Common myeloid progenitor, CD34-positive (primary cell): ENCODE measurements around the gene RUNX3.

ENCODE experiments used
- CTCF ChIA-PET: fragments of 350-600 bp; sonication (Branson Sonifier 250); formaldehyde crosslinking; loops from one replicate; lab custom pipeline; 2021; ENCODE audit warnings: antibody characterized with exemption; lab: Charles Lee
- POLR2A ChIA-PET: fragments of 350-600 bp; sonication (Branson Sonifier 250); formaldehyde crosslinking; loops from one replicate; lab custom pipeline; 2021; ENCODE audit warnings: antibody characterized with exemption; lab: Charles Lee
- DNase-seq, 3 donors: peaks; one replicate each; pipeline versions ENCODE4 v3.0.0 to v3.0.0-alpha.2; 2013
- H3K27ac ChIP-seq, 2 experiments: 1 replicate in 1 of 2; 2 replicates in 1 of 2; pipeline ENCODE4 v1.7.0; 2013; ENCODE audit warnings: inconsistent platforms in 2 of 2, low read length in 2 of 2, mild to moderate bottlenecking in 2 of 2, low read depth in 1 of 2, moderate library complexity in 1 of 2; ENCODE audit not compliant: severe bottlenecking in 2 of 2, insufficient read depth in 1 of 2, poor library complexity in 1 of 2
- H3K27me3 ChIP-seq, 5 experiments: replicated peaks in 2 of 5; 1 replicate in 3 of 5; 2 replicates in 2 of 5; pipeline versions ENCODE4 v1.6.1 to v1.7.0; 2013; ENCODE audit warnings: low read length in 4 of 5, mild to moderate bottlenecking in 2 of 5, moderate library complexity in 2 of 5, inconsistent platforms in 1 of 5; ENCODE audit not compliant: insufficient read depth in 5 of 5, control insufficient read depth in 4 of 5
- H3K36me3 ChIP-seq, 4 experiments: 1 replicate in 2 of 4; 2 replicates in 2 of 4; pipeline versions ENCODE4 v1.6.1 to v1.7.0; 2013; ENCODE audit warnings: low read length in 3 of 4, control low read depth in 1 of 4, mild to moderate bottlenecking in 1 of 4; ENCODE audit not compliant: control insufficient read depth in 4 of 4, insufficient read depth in 4 of 4
- H3K4me1 ChIP-seq, 4 experiments: 1 replicate in 3 of 4; 2 replicates in 1 of 4; pipeline versions ENCODE4 v1.6.1 to v1.7.1; 2013; ENCODE audit warnings: low read length in 3 of 4, mild to moderate bottlenecking in 3 of 4, control low read depth in 1 of 4, inconsistent platforms in 1 of 4, moderate library complexity in 1 of 4; ENCODE audit not compliant: control insufficient read depth in 4 of 4, insufficient read depth in 4 of 4; ENCODE audit errors: control extremely low read depth in 1 of 4
- H3K4me3 ChIP-seq, 7 experiments: 1 replicate in 4 of 7; 2 replicates in 3 of 7; pipeline versions ENCODE4 v1.5.1 to v1.7.0; 2013; ENCODE audit warnings: mild to moderate bottlenecking in 7 of 7, low read length in 6 of 7, moderate library complexity in 6 of 7, inconsistent platforms in 2 of 7, low read depth in 2 of 7, control low read depth in 1 of 7; ENCODE audit not compliant: insufficient read depth in 4 of 7, control insufficient read depth in 1 of 7; ENCODE audit errors: extremely low read depth in 1 of 7
- H3K9me3 ChIP-seq, 5 experiments: 1 replicate in 4 of 5; 2 replicates in 1 of 5; pipeline versions ENCODE4 v1.6.1 to v1.7.1; 2013; ENCODE audit warnings: low read length in 4 of 5, mild to moderate bottlenecking in 2 of 5, inconsistent platforms in 1 of 5, low read depth in 1 of 5, moderate library complexity in 1 of 5; ENCODE audit not compliant: control insufficient read depth in 4 of 5, insufficient read depth in 2 of 5; ENCODE audit errors: control extremely low read depth in 1 of 5
- WGBS: methylation state at CpG from one replicate; pipeline ENCODE4 v1.1.5; 2013; ENCODE audit not compliant: insufficient coverage; 5-methylcytosine and 5-hydroxymethylcytosine counted together

The RUNX3 gene

GRCh38 chr1:24952413-24952841 is 22.4 kb upstream of the RUNX3 start:
- peak in 2 of 3 donors; percentile 29 to 30 for DNase-seq
- H3K9me3 ChIP-seq: no peaks in the 10 kb centered on the region
- no peaks in the 10 kb centered on the region for H3K27me3 ChIP-seq
- POLR2A ChIA-PET: no interaction called here
- WGBS: 0% methylated on average over 1 of the region's 5 CpGs
- peaks cover 4 to 93% (median 45%) of the 10 kb centered on the region in 4 experiments for H3K4me1 ChIP-seq
- CTCF ChIA-PET: interaction anchor here (0.5 to 5.0 kb wide), 7 partner anchors 11 to 147 kb away, joined by 3 to 19 read pairs (median 4); no protein-coding TSS in a partner anchor
- H3K36me3 ChIP-seq: no peaks in the 10 kb centered on the region
- no peak overlapping the region for H3K27ac ChIP-seq
- H3K4me3 ChIP-seq: no peak overlapping the region

DNA sequence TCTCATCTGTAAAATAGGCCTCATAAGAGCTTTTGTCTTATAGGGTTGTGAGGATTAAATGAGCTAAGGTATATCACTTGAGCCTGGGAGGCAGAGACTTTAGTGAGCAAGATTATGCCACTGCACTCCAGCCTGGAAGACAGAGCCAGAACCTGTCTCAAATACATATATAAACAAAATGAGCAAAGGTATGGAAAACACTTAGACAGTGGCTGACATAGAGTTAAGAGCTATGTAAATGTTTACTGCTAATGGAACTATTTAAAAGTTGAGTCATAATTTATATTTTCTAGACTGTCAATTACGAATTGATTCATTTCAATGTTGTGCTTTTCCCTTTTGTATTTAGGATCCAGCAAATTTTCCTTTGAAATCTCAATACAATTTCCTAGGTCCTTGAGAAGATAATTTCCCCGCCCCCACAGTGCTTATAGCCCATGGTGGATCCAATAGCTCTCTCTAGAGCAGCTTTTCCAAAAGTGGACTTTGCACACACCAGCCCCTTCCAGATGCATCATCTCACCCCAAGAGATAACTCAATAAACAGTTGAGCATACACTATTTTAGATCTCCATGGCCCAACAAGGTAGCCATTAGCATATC is 21.8 kb upstream of the RUNX3 start:
- POLR2A ChIA-PET: no interaction called here
- Histone ChIP-seq H3K4me3 (no peak overlapping the region), H3K27ac (no peak overlapping the region), H3K4me1 (peaks cover 4 to 93% (median 42%) of the 10 kb centered on the region in 4 experiments), H3K9me3 (no peaks in the 10 kb centered on the region), H3K27me3 (no peaks in the 10 kb centered on the region), H3K36me3 (no peaks in the 10 kb centered on the region)
- CTCF ChIA-PET: interaction anchor here (0.5 to 5.0 kb wide), 8 partner anchors 10 to 147 kb away, joined by 3 to 19 read pairs (median 4); no protein-coding TSS in a partner anchor
- 100% methylated on average over 1 of the region's 2 CpGs for WGBS
- no peak for DNase-seq

DNA sequence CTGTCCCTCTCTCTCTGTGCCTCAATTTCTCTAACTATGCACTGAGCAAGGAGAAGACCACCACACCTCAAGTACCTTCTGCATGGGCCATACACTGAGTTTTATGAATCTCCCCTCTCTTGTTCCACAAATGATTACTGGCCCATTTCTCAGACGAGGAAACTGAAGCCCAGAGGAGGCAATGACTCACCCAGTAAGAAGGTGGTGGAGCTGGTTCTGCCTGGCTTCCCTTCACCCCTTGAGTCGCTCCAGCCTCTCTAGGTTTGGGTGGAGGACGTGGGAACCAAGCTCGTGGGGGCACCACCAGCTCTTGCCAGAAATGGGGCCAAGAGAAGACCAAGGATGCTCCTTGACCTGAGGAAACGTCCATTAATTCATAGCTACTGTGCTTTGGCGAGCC is 21.3 kb upstream of the RUNX3 start:
- ChIA-PET CTCF (interaction anchor here (0.9 to 5.0 kb wide), 6 partner anchors 10 to 147 kb away, joined by 3 to 19 read pairs (median 4); no protein-coding TSS in a partner anchor), POLR2A (no interaction called here)
- 82% methylated on average over 6 of the region's 6 CpGs for WGBS
- Histone ChIP-seq H3K9me3 (no peaks in the 10 kb centered on the region), H3K4me3 (no peak overlapping the region), H3K27ac (no peak overlapping the region), H3K27me3 (no peaks in the 10 kb centered on the region), H3K36me3 (no peaks in the 10 kb centered on the region), H3K4me1 (peaks cover 4 to 93% (median 38%) of the 10 kb centered on the region in 4 experiments)
- no peak for DNase-seq

- ChIA-PET CTCF (interaction anchor here (5.0 kb wide), 1 partner anchor 87 kb away, joined by 19 read pairs; no protein-coding TSS in a partner anchor), POLR2A (no interaction called here)
- no peak for DNase-seq
- H3K27ac ChIP-seq: no peak overlapping the region
- no peaks in the 10 kb centered on the region for H3K36me3 ChIP-seq
- H3K4me1 ChIP-seq: peaks cover 4 to 84% (median 26%) of the 10 kb centered on the region in 4 experiments
- H3K27me3 ChIP-seq: no peaks in the 10 kb centered on the region
- H3K4me3 ChIP-seq: no peak overlapping the region
- WGBS: 98% methylated on average over 12 of the region's 12 CpGs
- no peaks in the 10 kb centered on the region for H3K9me3 ChIP-seq
Observed at GRCh38 chr1:24949331-24949881, 19.3 kb upstream of the RUNX3 start.

GRCh38 chr1:24948079-24948827 is 18.2 kb upstream of the RUNX3 start:
- CTCF ChIA-PET: interaction anchor here (0.6 to 2.1 kb wide), 6 partner anchors 16 to 151 kb away, joined by 3 to 10 read pairs (median 5); no protein-coding TSS in a partner anchor
- Histone ChIP-seq H3K36me3 (no peaks in the 10 kb centered on the region), H3K27me3 (no peaks in the 10 kb centered on the region), H3K9me3 (no peaks in the 10 kb centered on the region), H3K4me1 (peaks cover 4 to 72% (median 20%) of the 10 kb centered on the region in 4 experiments), H3K27ac (no peak overlapping the region), H3K4me3 (no peak overlapping the region)
- POLR2A ChIA-PET: interaction anchor here (1.6 kb wide), 1 partner anchor 88 kb away, joined by 3 read pairs; no protein-coding TSS in a partner anchor
- DNase-seq: peak in 2 of 3 donors; percentile 51 to 56
- 82% methylated on average over 7 of the region's 9 CpGs for WGBS

DNA sequence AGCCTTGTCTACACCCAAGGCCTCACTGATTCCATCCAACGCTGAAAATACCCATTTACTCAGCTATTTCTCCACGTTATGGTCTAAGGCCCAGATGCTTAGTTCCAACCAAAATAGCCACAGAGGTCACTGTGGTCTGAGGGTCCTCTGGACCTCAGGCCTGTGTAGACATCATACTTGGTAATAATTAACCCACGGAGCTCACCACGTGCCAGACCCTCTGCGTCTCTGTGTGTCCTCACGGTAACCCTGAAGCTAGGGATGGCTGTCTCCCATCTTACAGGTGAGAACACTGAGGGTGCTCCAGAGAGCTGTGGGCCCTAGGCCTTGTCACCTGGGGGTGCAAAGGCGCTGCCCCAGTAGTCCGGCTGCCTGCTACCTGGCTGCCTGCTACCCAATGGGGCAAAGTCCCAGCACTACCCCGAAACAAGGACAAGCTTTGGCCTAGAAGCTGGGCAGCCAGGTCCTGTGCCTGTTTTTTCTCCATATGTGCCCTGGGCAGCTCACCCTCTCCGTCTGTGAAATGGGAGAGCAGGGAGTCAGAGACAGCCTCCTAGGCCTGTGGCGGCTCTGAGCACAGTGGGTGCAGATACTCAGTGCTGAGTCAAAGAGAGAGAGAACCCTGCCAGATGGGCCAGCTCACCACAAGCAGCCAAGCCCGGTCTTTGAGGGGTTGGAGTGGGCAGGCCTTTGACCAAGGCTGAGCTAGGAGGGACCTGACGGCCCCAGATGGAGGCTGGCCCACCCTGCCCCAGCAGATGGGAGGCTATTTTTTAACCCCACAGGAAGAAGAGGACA is 17.0 kb upstream of the RUNX3 start:
- WGBS: 92% methylated on average over 13 of the region's 13 CpGs
- POLR2A ChIA-PET: interaction anchor here (0.5 to 1.6 kb wide), 2 partner anchors 89 to 272 kb away, joined by 3 to 6 read pairs; no protein-coding TSS in a partner anchor

More for the DNA sequence above, 17.0 kb upstream of the RUNX3 start:
- no peaks in the 10 kb centered on the region for H3K9me3 ChIP-seq
- DNase-seq: peak in 1 of 3 donors; percentile 38
- CTCF ChIA-PET: interaction anchor here (0.7 to 2.1 kb wide), 10 partner anchors 10 to 201 kb away, joined by 3 to 10 read pairs (median 4); no protein-coding TSS in a partner anchor
- no peak overlapping the region for H3K27ac ChIP-seq
- no peak overlapping the region for H3K4me3 ChIP-seq
- H3K4me1 ChIP-seq: peaks cover 0 to 70% (median 14%) of the 10 kb centered on the region in 4 experiments
- no peaks in the 10 kb centered on the region for H3K27me3 ChIP-seq
- H3K36me3 ChIP-seq: no peaks in the 10 kb centered on the region
